Esophagus squamous epithelium (tissue), 5 donors: Measurements from ENCODE around the gene CIPC. TPM values are rescaled to one million over a fixed set of nuclear protein-coding genes. Genes with fewer than 3 reads are reported as not detected.

ENCODE experiments used
- DNase-seq: peaks from one replicate; lab custom pipeline; 2025; lab: John Stamatoyannopoulos, UW
- H3K27ac ChIP-seq, 4 donors: fragments of 200-600 bp; sonication (generic); one replicate each; pipeline ENCODE4 v1.5.1; 2016 to 2019; ENCODE audit warnings: mild to moderate bottlenecking in 1 of 4
- H3K27me3 ChIP-seq, 4 donors: fragments of 200-600 bp; sonication (generic); 1 replicate in 3 of 4; 2 replicates in 1 of 4; pipeline versions ENCODE4 v1.5.1 to v1.6.0; 2017 to 2021; ENCODE audit warnings: antibody characterized with exemption in 1 of 4
- H3K36me3 ChIP-seq, 3 donors: fragments of 200-600 bp; sonication (generic); one replicate each; pipeline ENCODE4 v1.5.1; 2016 to 2019
- H3K4me1 ChIP-seq, 3 donors: fragments of 200-600 bp; sonication (generic); one replicate each; pipeline ENCODE4 v1.5.1; 2017 to 2019
- H3K4me3 ChIP-seq, 4 donors: fragments of 200-600 bp; sonication (generic); 1 replicate in 3 of 4; 2 replicates in 1 of 4; pipeline ENCODE4 v1.5.1; 2016 to 2019; ENCODE audit warnings: mild to moderate bottlenecking in 2 of 4, moderate library complexity in 1 of 4
- H3K9me3 ChIP-seq, 3 donors: fragments of 200-600 bp; sonication (generic); one replicate each; pipeline ENCODE4 v1.5.1; 2016 to 2019
- POLR2A ChIP-seq, 4 donors: fragments of 450-650 bp; IDR thresholded peaks; one replicate each; pipeline ENCODE4 v1.6.1; 2017; ENCODE audit warnings: antibody characterized with exemption in 4 of 4, mild to moderate bottlenecking in 4 of 4, moderate library complexity in 3 of 4
- WGBS, 2 donors: methylation state at CpG; one replicate each; pipeline ENCODE4 v1.1.5; 2018; 5-methylcytosine and 5-hydroxymethylcytosine counted together
- intact Hi-C: fragments of 100-400 bp; cut with DNase I; formaldehyde crosslinking; loops from one replicate; pipeline ENCODE4 v1.15.0; 2022
- total RNA-seq, 4 donors: library from RNA; depleted of rRNA; stranded (reverse); fragments of >200 nt; gene quantifications; one replicate each; pipeline ENCODE4 v1.1.0, GENCODE V29; 2016
- TF ChIP-seq, protein P1 (sequence below), 6 experiments: fragments of 450-650 bp in 4 of 6; fragments of 200-600 bp in 2 of 6; sonication (generic) in 2 of 6; IDR thresholded peaks; one replicate each; pipeline ENCODE4 v1.5.1; 2016 to 2019; ENCODE audit warnings: antibody characterized with exemption in 6 of 6, mild to moderate bottlenecking in 4 of 6, moderate library complexity in 4 of 6
- donor health status: DM: yes; HTN: yes; CAD: no.

The CIPC gene
- total RNA-seq, 4 donors from 2014 or later, result 17.1 to 38.3 (median 32.6) TPM

DNA sequence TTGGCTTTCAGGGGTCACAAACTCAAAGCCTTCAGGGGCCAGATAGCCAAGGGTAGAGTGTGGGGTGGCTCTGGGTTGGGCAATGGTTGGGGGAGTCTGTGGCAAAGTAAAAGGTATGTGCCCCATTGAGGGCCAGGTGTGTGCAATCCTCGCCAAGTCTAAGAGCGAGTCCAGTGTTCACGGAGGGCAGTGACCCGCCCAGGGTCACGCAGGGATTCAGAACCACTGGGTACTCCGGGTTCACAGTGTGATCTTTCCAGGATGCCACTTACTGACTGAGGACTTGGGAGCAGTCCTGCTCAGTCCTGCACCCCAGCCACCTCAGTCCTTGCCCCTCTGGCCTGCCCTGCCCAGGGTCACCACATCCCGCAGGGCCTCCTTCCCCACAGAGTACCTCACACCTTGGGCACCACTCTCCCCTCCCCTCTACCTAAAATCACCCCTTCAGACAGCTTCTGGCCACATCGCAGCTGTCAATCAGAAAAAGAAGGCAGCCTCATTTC lies 27.8 kb downstream of the CIPC start:
- Histone ChIP-seq H3K4me3 (no peak overlapping the region), H3K27me3 (peaks cover 0 to 45% (median 0%) of the 10 kb centered on the region in 4 donors), H3K4me1 (peaks cover 35 to 48% (median 43%) of the 10 kb centered on the region in 3 donors), H3K36me3 (no peaks in the 10 kb centered on the region), H3K27ac (no peak overlapping the region), H3K9me3 (no peaks in the 10 kb centered on the region)
- intact Hi-C loops, result no loop called here
- TF ChIP-seq POLR2A (IDR thresholded peaks at IDR 0.05), result no peak
- TF ChIP-seq, protein P1, sequence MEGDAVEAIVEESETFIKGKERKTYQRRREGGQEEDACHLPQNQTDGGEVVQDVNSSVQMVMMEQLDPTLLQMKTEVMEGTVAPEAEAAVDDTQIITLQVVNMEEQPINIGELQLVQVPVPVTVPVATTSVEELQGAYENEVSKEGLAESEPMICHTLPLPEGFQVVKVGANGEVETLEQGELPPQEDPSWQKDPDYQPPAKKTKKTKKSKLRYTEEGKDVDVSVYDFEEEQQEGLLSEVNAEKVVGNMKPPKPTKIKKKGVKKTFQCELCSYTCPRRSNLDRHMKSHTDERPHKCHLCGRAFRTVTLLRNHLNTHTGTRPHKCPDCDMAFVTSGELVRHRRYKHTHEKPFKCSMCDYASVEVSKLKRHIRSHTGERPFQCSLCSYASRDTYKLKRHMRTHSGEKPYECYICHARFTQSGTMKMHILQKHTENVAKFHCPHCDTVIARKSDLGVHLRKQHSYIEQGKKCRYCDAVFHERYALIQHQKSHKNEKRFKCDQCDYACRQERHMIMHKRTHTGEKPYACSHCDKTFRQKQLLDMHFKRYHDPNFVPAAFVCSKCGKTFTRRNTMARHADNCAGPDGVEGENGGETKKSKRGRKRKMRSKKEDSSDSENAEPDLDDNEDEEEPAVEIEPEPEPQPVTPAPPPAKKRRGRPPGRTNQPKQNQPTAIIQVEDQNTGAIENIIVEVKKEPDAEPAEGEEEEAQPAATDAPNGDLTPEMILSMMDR (IDR thresholded peaks at IDR 0.05), result no peak
- WGBS, 2 donors, result 92 to 100% methylated on average over 1 to 8 of the region's 8 CpGs
- no peak for DNase-seq

DNA sequence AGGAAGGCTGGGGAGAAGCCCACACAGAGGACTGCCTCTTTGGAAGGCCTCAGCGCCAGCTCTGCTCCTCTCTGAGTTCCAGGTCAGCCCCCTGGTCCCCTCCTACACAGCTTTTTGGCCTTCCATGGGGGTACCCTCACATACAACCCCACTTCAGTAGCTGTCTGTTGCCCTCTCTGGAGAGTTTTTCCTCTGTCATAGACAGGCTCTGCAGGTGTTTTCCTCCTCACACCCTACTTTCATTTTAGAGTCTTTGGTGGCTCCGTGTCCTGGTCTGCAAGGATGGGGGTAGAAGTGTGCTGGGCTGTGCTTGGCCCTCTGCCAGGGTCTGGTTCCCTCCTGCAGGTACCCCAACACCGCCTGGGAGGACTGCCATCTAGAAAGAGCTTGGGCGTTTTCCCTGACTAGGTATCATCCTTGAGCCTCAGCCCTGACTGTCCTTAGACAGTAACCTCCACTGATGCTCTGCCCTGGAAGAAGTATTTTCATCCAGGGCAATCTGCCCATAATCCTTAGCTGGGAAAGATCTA lies 28.5 kb downstream of the CIPC start:
- 80 to 81% methylated on average over 1 to 4 of the region's 4 CpGs for WGBS, 2 donors
- H3K27me3 ChIP-seq, result peaks cover 0 to 50% (median 0%) of the 10 kb centered on the region in 4 donors
- H3K4me1 ChIP-seq, result peaks cover 30 to 41% (median 37%) of the 10 kb centered on the region in 3 donors
- H3K27ac ChIP-seq, result no peak overlapping the region
- no peak overlapping the region for H3K4me3 ChIP-seq
- H3K9me3 ChIP-seq, result no peaks in the 10 kb centered on the region
- no peak for DNase-seq
- H3K36me3 ChIP-seq, result no peaks in the 10 kb centered on the region
- TF ChIP-seq, protein P1 (IDR thresholded peaks at IDR 0.05), result no peak
- no peak for TF ChIP-seq POLR2A (IDR thresholded peaks at IDR 0.05)
- intact Hi-C loops, result no loop called here

DNA sequence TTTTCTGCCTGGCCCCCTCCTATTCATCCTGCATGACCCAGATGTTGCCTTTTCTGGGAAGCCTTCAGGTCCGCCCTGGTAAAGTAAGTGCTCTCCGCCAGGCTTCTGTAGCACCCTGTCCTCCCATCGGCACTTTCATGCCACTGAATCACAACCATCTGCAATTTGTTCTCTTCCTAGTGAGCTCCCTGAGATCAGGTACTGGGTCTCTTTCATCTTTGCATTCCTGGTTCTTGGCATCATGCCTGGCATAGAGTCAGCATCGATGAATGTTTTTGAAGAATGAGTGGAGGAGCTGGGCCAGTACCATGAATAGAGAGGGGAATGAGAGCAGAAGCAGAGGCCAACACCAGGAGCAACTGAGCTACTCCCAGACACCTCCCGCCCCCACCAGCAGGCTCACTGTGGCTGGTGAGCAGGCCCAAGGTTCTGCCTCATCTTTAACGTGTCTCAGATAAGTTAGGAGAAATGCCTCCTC lies 30.4 kb downstream of the CIPC start:
- H3K27me3 ChIP-seq, result peaks cover 0 to 69% (median 0%) of the 10 kb centered on the region in 4 donors
- intact Hi-C loops, result no loop called here
- TF ChIP-seq, protein P1 (IDR thresholded peaks at IDR 0.05), result no peak
- no peak for TF ChIP-seq POLR2A (IDR thresholded peaks at IDR 0.05)

DNA sequence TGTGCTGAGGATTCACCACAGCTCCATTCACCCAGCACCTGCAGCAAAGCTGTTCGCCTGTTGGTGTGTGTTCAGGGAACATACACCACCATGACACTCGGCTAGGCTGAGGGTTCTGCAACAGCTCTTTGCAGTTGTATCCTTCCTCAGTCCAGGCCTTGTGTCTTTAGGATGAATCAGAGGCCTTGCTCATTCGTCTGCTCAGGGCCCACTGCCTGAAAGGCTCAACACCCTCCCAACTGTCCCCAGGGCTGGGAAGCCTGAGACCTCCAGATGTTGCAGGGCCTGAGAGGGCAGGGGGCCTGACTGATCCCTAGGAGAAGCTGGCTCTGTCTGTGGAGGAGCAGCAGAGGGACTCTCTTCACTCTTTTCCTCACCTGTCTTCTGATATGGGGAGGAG lies 32.3 kb downstream of the CIPC start:
- Histone ChIP-seq H3K9me3 (no peaks in the 10 kb centered on the region), H3K36me3 (no peaks in the 10 kb centered on the region), H3K4me3 (no peak overlapping the region), H3K4me1 (peaks cover 2 to 3% (median 3%) of the 10 kb centered on the region in 3 donors), H3K27ac (no peak overlapping the region), H3K27me3 (peaks cover 0 to 78% (median 0%) of the 10 kb centered on the region in 4 donors)
- DNase-seq, result no peak
- 50 to 60% methylated on average over 1 of the region's 3 CpGs for WGBS, 2 donors
- no peak for TF ChIP-seq POLR2A (IDR thresholded peaks at IDR 0.05)
- TF ChIP-seq, protein P1 (IDR thresholded peaks at IDR 0.05), result no peak
- intact Hi-C loops, result no loop called here

More for the DNA sequence above, 30.4 kb downstream of the CIPC start:
- 41 to 62% methylated on average over 5 to 6 of the region's 6 CpGs for WGBS, 2 donors
- Histone ChIP-seq H3K27ac (no peak overlapping the region), H3K9me3 (no peaks in the 10 kb centered on the region), H3K36me3 (no peaks in the 10 kb centered on the region), H3K4me1 (peaks cover 17 to 22% (median 18%) of the 10 kb centered on the region in 3 donors), H3K4me3 (no peak overlapping the region)
- no peak for DNase-seq

DNA sequence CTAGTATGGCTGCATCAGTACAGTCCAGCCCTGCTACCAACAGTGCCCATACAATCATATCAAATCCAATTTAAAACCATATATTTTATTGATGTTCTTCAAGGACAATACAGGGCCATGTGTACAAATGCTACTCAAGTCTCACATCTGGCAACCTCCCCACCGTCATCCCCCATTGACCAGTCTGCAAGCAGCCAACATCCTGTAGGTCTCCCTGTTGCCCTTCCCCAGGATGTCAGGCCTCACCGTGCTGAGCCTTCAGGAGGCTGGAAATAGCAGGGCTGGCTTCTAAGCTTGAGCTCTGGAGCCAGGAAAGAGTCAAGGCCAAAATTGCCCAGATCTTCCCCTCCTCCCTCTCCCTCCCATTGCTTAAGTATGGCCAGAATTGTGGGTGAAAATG lies 33.1 kb downstream of the CIPC start:
- intact Hi-C loops, result no loop called here
- H3K36me3 ChIP-seq, result no peaks in the 10 kb centered on the region
- H3K9me3 ChIP-seq, result no peaks in the 10 kb centered on the region
- TF ChIP-seq POLR2A (IDR thresholded peaks at IDR 0.05), result no peak
- TF ChIP-seq, protein P1 (IDR thresholded peaks at IDR 0.05), result no peak
- 49 to 70% methylated on average over 2 of the region's 2 CpGs for WGBS, 2 donors
- no peaks in the 10 kb centered on the region for H3K4me1 ChIP-seq
- H3K27ac ChIP-seq, result no peak overlapping the region
- H3K27me3 ChIP-seq, result peaks cover 0 to 78% (median 0%) of the 10 kb centered on the region in 4 donors
- H3K4me3 ChIP-seq, result no peak overlapping the region
- DNase-seq, result no peak
